GM10248 (cell line): ENCODE results near the gene SDC3.

Source experiments
- CTCF ChIA-PET: fragments of 300-600 bp; sonication (Branson Sonifier 250); formaldehyde crosslinking; extraction: SDS; loops from one replicate; lab custom pipeline; 2021; ENCODE audit warnings: antibody characterized with exemption; lab: Yijun Ruan, JAX
- POLR2A ChIA-PET: fragments of 350-650 bp; sonication (Branson Sonifier 250); formaldehyde crosslinking; extraction: SDS; loops from one replicate; lab custom pipeline; 2020; ENCODE audit warnings: antibody characterized with exemption; lab: Yijun Ruan, JAX
- DNase-seq: peaks from one replicate; pipeline ENCODE4 v3.0.0; 2012; ENCODE audit errors: extremely low spot score
- TF ChIP-seq, protein P1 (sequence below): IDR thresholded peaks from 2 replicates; pipeline ENCODE4 v1.5.1; 2012; ENCODE audit warnings: mild to moderate bottlenecking, low read depth; ENCODE audit errors: extremely low read depth, missing control alignments, control extremely low read depth

SDC3 gene

GRCh38 chr1:30822006-30822405 lies 86.6 kb downstream of the SDC3 start:
- CTCF ChIA-PET: interaction anchor here (0.8 to 3.1 kb wide), 4 partner anchors 8 to 107 kb away, joined by 4 to 21 read pairs (median 4); no protein-coding TSS in a partner anchor
- POLR2A ChIA-PET: interaction anchor here (0.6 kb wide), 1 partner anchor 61 kb away, joined by 4 read pairs; no protein-coding TSS in a partner anchor
- no peak for DNase-seq
- TF ChIP-seq, protein P1, sequence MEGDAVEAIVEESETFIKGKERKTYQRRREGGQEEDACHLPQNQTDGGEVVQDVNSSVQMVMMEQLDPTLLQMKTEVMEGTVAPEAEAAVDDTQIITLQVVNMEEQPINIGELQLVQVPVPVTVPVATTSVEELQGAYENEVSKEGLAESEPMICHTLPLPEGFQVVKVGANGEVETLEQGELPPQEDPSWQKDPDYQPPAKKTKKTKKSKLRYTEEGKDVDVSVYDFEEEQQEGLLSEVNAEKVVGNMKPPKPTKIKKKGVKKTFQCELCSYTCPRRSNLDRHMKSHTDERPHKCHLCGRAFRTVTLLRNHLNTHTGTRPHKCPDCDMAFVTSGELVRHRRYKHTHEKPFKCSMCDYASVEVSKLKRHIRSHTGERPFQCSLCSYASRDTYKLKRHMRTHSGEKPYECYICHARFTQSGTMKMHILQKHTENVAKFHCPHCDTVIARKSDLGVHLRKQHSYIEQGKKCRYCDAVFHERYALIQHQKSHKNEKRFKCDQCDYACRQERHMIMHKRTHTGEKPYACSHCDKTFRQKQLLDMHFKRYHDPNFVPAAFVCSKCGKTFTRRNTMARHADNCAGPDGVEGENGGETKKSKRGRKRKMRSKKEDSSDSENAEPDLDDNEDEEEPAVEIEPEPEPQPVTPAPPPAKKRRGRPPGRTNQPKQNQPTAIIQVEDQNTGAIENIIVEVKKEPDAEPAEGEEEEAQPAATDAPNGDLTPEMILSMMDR: no peak

- ChIA-PET CTCF (interaction anchor here (1.1 to 3.1 kb wide), 7 partner anchors 9 to 108 kb away, joined by 3 to 21 read pairs (median 4); no protein-coding TSS in a partner anchor), POLR2A (no interaction called here)
- no peak for DNase-seq
- TF ChIP-seq, protein P1: no peak
These were observed 88.3 kb downstream of the SDC3 start for GRCh38 chr1:30820299-30820698.
